Posterior vena cava (tissue), 2 donors: ENCODE measurements around the gene ATP2B2. TPM values are rescaled to one million over a fixed set of nuclear protein-coding genes. Genes with fewer than 3 reads are reported as not detected.

Source experiments
- microRNA-seq, 2 donors: library from miRNA; unstranded; fragments of <30 nt; microRNA quantifications; one replicate each; pipeline ENCODE4 v1.2.0, GENCODE V29; 2020 to 2021; ENCODE audit warnings: borderline microRNAs expressed in 2 of 2
- total RNA-seq, 2 donors: library from RNA; stranded (reverse); fragmentation: NEBNext Ultra II Directional; extraction: Animal tissue kit (Norgen Biotek cat#: 25700); gene quantifications; one replicate each; pipeline ENCODE4 v1.2.1, GENCODE V29; 2021
- donor health status: DM: yes; HTN: yes; CAD: no.
- donor health status: DM: yes; HTN: yes; CAD: no.

ATP2B2 gene
- total RNA-seq, 2 donors from 2014 or later, result 0.29 to 0.42 TPM

Small RNA genes within 50 kb of the gene (microRNA-seq; reads per million reads assigned to microRNA genes)
- gene MIR378B (0 reads per million in 2 donors), gene MIR885 (0 to 0.52 reads per million in 2 donors)

Other genes with a start within 250 kb of the ATP2B2 start
- gene GHRL, start 212.6 kb downstream of the ATP2B2 start, total RNA-seq, result 1 to 10 TPM; 1.0 to 1.2 TPM
- gene SEC13, start 184.5 kb downstream of the ATP2B2 start, total RNA-seq, result 10 to 100 TPM; 85.9 to 86.3 TPM